UCSD-AML1 (cell line): ENCODE results near the gene AREG.

Source experiments
- DNase-seq: peaks from one replicate; lab custom pipeline; 2025; ENCODE audit not compliant: unreplicated experiment; lab: John Stamatoyannopoulos, UW

AREG gene

DNA sequence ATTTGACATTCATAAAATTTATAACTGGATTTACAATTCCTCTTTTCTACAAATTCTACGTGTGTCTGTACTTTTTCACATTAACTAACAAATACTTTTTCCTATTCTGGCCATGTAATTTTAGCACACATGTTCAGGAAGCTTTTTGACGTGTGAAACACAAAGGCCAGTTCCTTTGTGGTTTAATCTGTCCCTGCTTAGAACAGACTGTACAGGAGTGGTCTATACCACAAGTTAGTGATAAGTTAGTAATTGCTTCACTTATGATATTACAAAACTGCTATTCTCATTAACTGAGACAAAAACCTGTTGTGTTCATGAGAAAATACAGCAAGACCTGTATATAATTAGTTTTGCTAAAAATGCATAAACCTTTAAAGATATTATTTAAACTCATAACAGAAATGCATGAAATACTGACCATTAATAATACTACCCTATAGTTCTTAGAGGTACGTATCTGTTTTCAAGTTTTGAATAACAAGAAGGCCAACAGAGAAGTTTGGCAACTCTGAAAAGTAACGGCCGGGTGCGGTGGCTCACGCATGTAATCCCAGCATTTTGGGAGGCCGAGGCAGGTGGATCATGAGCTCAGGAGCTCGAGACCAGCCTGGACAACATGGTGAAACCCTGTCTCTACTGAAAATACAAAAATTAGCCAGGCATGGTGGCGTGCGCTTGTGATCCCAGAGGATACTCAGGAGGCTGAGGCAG is 13.7 kb upstream of the AREG start:
- DNase-seq: no peak

DNA sequence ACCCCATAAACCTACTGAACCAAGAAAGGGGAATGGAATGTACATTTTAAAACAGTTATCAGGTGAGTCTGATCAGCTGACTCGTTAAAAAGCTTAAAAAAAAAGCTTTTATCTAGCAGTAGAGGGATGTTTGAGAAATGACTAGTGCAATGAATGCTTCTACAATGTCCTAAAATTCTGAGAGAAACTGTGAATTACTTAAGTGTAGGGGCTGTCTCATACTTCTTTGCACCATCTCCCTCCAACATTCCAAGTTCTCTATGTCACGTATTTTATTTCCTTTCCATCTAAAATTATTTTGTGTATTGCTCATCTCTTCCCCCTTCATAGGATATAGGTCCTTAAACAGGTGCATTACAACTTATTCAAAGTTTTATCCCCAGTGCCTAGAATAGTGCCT is 11.9 kb upstream of the AREG start:
- no peak for DNase-seq

DNA sequence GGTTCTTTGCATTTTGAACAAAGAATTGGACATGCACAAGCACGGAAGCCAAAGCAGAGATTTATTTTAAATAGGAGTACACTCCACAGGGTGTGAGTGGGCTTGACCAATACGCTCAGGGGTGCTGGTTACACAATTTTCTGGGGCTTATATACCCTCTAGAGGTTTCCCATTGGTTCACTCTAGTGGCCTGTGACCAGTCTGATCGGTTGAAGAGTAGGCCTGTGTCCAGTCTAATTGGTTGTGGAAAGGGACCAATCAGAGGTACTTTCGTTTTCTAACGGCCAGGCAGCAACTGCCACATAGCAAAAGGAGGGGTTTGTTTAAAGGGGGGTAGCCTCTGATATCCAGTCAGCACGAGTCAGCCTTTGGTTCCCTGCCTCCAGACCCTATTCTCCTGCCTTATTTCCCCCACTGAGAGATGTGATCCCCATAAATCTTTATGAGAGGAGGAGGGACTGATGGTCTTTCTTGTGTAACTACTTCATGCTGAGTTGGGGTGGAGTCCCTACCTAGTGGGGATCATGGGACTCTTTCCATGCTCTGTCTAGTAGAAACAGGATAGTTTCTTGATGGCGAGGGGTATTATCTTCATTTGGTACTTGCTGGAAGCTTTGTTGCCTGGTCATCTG is 11.3 kb upstream of the AREG start:
- DNase-seq: no peak

DNA sequence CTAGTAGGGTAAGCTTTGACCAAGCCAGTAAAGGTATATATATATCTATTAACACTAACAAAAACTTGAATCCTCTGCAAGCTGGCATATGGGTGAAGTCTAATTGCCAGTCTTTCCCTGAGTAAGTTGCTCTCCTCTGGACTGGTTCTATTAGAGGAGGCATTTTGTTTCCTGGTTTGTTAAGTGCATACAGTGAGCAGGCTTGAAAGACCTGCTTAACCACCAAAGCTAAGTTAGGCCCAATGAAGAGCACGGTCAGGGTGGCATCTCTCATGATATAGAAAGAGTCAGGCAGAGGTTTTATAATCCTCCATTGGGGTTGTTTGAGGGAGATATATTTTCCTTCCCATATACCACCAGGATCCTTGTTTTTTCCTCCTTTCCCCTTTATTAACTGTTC is 9.6 kb upstream of the AREG start:
- no peak for DNase-seq

DNA sequence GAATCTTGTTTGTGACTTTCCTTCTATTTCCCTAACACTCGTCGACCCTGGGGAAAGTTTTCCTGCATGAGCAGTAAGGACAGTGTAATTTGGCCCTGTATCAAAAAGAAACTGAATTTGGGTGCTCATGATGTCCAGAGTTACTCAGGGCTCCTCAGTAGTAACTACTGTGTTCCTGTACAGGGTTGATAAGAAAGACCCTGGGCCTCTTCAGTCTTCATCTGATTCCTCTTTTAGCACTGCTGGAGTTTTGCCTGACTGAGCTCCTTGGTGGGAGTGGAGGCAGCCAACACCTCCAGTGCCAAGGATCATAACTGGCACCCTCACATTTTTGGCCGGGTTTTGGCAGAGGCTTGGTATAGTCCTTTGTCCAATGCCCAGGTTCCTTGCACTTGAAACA is 7.1 kb upstream of the AREG start:
- DNase-seq: no peak

DNA sequence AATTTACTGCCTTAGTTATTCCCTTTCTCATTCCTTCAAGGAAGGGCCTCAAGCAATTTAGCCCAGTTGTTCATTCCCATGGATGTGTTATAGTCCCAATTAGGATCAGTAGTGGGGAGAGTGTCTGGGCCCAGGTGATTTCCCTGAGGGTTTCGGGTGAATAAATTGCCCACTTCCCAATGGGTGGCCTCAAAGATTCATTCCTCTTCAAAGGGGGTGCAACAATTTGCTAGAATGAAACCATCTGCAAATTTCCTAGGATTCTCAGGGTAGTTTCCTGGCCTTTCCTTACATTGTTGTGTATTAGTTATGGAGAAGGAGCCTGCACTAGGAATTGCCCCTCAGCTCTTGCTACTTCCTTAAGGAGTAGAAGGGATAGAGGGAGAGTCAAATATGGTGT is 6.3 kb upstream of the AREG start:
- DNase-seq: no peak

DNA sequence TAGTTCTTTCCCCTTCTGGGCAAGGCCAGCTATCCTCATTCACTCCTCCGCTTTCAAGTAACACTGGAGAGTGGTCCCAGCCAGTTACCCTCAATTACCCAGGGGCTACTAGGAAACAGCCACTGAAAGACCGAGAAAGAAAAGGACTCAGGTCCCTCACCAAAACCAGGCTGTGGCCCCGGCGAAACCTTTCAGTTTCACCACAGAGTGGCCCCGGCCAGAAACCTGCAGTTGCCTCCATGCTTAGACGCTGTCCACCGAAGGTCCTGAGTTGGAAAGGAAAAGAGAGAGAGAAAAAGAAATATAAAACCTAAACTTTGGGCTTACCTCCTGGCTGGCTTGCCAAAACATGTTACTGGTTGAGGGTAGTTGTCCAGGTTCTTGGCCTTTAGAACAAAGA is 5.0 kb upstream of the AREG start:
- no peak for DNase-seq

DNA sequence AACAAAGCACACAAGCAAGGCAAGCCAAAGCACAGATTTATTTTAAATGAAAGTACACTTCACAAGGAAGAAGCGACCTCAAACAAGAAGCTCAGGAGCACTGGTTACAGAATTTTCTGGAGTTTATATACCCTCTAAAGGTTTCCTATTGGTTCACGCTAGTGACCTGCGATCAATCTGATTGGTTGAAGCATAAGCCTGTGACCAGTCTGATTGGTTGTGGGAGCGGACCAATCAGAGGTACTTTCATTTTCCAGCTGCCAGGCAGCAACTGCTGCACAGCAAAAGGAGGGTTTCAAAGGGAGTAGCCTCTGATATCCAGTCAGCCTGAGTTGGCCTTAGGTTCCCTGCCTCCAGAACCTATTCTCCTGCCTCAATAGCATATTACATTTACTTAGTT is 4.6 kb upstream of the AREG start:
- no peak for DNase-seq

DNA sequence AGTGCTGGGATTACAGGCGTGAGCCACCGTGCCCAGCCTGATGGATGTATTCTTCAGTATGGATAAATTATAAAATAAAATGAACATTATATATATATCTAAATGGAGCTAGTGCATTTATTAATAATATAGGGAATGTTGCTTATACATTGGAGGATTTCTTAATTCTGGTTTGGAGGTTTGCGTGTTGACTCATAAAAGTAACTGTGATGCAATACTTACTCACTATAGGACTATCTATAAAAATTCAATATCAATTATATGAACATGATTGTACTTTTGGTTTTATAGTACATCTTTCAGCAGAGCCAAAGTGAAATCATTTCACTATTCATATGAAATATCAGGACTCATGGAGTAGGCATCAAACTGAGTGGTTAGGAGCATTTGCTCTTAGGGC is 3.2 kb upstream of the AREG start:
- DNase-seq: no peak

DNA sequence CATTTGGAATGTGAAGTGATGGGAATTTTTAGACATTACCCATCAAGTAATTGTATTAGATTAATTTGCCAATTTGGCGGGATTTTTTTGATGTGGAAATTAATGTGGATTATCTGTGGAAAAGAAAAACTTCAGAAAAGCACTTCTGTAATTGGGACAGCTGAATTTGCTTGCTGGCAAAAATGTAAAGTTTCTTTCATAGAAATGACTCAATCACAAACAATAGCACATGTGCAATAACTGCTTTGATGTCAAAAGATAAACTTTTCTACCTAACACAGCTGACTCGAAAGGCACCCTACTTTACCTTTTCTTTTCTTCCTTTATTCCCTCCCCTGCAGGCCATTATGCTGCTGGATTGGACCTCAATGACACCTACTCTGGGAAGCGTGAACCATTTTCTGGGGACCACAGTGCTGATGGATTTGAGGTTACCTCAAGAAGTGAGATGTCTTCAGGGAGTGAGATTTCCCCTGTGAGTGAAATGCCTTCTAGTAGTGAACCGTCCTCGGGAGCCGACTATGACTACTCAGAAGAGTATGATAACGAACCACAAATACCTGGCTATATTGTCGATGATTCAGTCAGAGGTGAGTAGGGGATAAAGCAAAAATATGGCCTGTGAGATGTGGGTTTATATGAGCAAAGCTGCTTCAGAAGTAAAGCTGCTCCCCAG is 1.4 kb downstream of the AREG start:
- DNase-seq: no peak

DNA sequence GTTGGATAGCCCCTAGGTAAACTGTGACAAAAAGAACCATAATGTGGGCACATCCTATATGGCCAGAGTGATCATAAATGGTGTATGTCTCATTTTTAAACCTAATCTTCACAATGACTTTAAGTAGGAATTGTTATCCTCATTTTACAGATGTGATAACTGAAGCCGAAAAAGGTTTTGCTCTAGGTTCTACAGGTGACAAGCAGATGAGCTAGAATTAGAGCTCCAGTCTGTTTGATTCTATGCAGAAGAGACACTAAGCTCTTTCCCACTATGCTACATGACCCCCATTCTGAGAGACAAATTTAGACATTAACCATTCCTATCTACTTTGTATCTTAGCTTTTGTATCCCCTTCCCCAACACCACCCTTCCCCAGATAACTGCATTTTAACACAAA is 2.0 kb downstream of the AREG start:
- DNase-seq: no peak

DNA sequence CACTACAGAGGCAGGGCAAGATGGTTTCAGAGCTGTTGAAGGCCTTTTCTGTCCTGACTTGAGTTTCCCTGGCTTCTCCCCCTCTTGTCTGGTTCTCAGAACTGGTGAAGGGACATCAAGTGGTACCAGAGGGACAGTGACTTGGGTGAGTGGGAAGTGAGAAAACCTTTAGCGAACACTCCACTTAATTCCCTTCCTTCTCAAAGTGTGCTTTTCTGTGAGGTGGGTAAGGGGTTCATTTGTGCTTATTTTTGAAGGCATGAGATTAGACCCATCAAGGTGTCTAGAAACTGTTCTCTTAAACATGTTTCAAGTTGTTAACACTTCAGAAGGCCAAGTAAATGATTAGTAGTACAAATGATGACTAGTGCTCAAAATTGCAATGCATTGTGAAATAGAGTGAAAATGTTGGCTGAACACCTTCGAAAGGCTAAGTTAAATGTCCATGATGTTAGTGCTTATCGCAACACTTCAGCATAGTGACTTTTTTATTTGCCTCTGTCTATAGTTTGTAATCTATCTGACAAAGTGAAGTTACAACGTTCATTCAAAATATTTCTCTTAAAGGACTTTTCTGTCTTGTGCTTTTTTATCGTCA is 2.8 kb downstream of the AREG start:
- no peak for DNase-seq

DNA sequence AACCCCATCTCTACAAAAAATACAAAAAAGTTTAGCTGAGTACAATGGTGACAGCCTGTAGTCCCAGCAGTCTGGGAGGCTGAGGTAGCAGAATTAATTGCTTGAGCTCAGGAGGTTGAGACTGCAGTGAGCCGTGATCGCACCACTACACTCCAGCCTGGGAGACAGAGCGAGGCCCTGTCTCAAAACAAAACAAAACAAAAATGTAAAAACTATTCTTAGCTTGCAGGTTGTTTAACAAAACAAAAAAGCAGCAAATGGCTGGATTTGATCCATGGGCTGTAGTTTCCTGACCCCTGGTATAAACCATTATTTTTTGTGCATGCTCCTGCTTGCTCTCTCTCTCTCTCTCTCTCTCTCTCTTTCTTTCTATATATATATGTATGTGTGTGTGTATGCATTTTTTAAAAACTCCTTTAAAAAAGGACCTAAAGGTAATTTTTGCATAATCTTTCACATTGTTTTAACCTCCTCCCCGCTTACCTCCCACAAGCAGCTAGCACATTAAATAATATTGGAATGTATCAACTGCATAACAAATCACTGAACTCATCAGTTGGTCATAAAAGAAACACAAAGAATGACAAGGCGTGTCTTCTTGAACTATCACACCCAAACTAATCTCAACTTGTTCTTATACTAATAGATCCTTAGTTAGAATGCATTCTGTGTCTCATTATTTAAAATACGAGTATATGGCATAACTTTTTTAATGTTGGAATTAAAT is 4.8 kb downstream of the AREG start:
- DNase-seq: no peak

DNA sequence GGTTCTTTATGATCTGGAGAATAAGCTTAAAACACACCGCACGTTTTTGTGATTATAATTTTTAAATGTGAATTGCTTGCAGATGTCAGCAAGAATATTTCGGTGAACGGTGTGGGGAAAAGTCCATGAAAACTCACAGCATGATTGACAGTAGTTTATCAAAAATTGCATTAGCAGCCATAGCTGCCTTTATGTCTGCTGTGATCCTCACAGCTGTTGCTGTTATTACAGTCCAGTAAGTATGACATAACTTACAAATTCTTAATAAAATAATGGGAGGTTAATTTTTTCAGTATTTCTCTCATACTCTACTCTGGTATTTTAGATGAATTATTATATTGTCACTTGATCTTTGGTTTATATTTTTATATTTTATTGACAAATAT is 5.4 kb downstream of the AREG start:
- no peak for DNase-seq

DNA sequence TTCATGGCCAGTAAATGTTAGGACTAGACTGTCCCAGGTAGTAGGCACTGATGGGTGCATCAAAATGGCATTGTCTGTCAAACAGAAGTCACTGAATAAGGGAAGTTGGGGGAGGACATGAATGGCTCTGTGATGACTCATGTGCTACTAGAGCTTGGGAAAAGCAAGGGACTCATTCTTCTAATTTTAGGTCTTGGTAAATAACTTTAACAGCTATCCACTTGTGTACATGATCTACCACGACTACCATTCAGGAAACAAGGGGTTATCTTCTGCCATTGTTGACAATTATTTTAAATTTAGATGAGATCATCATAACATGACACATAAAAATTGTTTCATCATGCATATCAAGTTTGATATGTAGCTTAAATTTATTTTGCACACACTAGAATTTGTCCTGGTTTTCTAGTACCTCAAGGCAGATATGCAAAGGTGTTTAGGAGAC is 6.3 kb downstream of the AREG start:
- no peak for DNase-seq

DNA sequence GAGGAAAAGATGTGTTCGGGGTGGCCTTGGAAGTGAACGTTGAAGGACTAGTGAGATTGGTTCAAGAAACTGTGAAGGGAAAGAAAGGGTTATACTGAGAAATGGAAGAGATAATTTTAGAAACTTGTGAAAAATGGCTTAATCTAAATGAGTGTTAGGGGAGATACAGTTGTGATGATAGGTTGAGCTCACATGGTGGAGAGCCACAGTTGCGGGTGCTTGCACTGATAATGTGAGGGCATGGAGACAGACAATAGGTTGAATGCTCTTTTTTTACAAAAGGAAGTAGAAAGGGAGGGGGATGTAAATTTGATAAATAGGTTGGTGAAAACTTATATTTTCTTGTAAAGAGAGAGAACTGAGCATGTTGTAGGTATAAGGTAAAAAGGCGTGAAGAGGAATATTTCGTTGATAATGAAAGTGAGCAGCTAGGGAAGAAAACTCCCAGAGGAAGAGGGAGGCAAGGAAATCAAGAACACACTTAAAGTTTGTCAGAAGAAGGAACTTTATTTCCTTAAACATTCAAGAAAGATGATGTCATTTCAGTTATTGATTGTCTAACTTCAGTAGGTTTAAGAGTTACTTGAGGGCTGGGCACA is 8.2 kb downstream of the AREG start:
- no peak for DNase-seq

DNA sequence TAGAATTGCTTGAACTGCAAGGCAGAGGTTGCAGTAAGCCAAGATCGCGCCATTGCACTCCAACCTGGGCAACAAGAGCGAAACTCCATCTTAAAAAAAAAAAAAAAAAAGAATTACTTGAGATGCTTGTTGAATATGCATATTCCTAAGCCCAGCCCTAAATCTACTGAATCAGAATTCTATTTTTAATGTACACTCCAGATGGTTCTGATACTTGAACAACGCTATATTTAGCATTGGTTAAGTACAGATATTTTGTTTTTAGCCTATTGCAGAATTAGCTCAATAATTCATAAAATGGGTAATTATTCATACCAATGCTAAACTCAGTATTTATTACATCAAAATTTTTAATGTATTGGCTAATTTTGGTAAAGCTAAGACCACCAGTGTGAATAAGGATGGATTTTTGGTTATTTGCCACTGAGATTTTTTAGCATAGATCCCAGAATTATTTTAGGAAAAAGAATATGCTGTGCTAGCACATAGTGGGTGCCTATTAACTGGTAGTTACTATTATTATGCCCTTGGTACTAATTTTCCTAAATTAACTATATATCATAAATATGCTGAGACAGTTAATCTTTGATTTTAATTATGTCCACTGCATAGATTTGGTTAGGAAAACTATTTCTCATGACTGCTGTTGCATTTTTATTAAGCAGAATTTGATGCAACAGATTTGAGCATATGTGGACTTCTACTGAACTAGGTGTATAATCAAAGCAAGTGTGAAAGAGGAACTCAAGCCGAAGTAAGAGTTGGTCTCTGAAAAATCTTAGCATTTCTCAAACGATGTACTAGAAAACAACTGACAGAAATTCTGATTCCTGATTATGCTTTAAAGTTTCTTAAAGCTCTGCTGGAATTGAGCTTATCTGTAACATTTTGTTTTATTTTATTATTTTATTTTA is 9.2 kb downstream of the AREG start:
- no peak for DNase-seq

DNA sequence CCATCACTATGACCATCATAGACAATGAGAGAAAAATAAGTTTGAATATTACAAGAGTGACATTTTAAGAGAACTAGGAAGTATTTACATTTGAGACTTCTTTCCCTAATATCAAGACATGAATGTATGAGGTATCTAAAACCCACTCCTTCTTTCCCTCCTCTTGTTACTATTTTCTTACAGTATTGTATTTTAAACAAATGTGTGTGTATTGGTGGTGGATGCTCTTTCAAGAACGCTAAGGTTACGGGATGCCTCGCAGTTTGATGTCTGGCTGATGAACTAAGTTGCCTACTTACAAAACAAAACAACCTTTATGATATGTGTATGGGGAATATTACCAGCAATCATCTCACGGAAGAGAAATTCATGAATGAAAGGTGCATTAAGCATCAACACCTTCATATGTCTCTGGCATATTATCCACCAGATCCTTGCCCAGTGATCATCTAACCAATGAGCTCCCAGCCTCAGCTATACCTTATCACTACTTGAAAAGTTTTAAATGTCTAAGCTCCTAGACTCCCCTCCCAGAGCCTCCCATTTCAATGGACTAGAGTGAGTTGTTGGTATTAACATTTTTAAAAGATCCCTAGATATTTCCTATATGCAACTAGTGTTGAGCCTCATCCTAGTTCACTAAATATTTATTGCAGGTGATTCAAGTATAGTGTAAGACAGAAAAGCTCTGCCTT is 10.6 kb downstream of the AREG start:
- no peak for DNase-seq

DNA sequence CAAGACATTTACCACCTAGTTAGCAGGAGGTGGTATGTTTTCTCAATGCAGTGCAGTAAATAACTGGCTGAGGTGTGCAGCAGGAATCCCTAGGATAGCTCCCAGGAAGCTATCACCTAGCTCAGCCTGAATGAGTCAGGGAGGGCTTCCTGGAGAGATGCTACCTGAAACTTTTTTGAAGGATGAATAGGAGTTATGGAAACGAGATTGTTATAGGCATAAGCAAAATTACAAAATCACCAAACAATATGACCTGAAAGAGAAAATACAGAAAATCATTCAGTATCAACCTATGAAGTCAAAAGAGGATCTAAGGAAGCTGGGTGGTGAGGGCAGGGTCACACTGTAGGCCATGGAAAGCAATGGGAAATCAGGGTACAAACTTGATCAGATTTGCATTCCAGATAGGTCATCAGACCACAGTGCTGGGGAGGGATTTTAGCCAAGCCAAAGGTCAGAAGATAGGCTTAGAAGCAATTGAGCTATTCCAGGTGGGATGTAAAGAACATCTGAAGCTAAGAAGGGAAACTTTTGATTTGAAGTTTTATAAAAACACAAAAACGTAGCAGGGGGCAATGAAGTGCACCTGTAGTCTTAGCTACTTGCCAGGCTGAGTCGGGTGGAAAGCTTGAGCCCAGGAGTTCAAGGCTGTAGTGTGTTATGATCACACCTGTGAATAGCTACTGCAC is 11.3 kb downstream of the AREG start:
- DNase-seq: no peak
